NOMO-1 treated with dmso at 0.1 percent for 144 hours (cell line): ENCODE measurements around the gene QRSL1.
"Not testable (repeated sequence)": the region's sequence is repeated elsewhere in the genome, so short reads cannot be mapped to it uniquely, and the experiment has no call there.

Experiments used
- DNase-seq: peaks from one replicate; lab custom pipeline; 2025; ENCODE audit not compliant: unreplicated experiment; lab: John Stamatoyannopoulos, UW

Gene QRSL1

DNA sequence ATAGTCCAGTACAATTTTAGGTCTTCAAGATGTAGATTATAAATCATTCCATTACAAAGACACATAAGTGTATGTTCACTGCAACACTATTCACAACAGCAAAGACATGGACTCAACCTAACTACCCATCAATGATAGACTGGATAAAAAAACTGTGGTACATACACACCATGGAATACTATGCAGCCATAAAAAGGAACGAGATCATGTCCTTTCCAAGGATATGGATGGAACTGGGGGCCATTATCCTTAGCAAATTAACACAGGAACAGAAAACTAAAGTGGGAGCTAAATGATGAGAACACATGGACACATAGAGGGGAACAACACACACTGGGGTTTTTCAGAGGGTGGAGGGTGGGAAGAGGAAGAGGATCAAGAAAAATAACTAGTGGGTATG is 6.3 kb upstream of the QRSL1 start:
- no peak for DNase-seq

DNA sequence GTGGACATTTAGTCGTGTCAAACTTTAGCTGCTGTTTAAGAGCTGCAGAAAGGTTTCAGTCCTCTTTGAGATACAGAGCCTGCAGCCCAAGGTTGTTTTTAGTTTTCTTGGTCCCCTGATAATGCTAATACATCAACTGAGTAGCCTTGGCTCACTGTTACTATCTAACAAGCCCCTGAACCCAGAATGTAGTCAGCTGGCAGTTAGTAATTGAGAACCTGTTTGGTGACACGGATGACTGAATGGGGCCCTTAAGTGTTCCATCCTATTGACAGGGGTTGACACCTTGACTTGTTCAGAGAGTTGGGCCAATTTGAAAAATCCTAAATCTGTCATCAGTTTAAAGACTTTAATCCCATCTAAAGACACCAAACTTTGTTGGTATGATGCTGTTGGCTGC is 2.9 kb upstream of the QRSL1 start:
- DNase-seq, result no peak

- DNase-seq, result not testable (repeated sequence)
Observed at GRCh38 chr6:106627760-106628159, 1.6 kb upstream of the QRSL1 start.

- no peak for DNase-seq
Observed at GRCh38 chr6:106628658-106629102, 698 bp upstream of the QRSL1 start.

GRCh38 chr6:106629859-106630163 is 433 bp downstream of the QRSL1 start:
- no peak for DNase-seq

DNA sequence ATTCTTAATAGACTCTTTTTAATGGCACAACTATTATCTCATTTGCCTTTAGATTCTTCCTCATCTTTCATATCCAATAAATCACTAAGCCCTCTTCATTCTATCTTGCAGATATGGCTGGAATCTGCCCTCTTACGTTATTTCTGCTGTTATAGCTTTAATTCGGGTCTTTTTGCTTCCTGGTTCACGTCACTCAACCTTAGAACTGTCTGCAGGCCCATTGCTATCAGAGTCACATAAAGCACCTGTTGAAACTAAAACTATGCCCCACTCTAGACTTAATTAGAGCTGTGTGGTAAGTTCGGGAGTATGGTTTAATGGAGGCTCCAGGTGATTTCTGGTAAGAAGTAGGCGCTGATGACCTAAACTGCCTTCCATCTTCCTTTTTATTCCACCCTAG is 988 bp downstream of the QRSL1 start:
- DNase-seq, result no peak

- no peak for DNase-seq
Observed at GRCh38 chr6:106631346-106631745, 2.0 kb downstream of the QRSL1 start.

- DNase-seq, result no peak
Observed at GRCh38 chr6:106634565-106634964, 5.2 kb downstream of the QRSL1 start.

DNA sequence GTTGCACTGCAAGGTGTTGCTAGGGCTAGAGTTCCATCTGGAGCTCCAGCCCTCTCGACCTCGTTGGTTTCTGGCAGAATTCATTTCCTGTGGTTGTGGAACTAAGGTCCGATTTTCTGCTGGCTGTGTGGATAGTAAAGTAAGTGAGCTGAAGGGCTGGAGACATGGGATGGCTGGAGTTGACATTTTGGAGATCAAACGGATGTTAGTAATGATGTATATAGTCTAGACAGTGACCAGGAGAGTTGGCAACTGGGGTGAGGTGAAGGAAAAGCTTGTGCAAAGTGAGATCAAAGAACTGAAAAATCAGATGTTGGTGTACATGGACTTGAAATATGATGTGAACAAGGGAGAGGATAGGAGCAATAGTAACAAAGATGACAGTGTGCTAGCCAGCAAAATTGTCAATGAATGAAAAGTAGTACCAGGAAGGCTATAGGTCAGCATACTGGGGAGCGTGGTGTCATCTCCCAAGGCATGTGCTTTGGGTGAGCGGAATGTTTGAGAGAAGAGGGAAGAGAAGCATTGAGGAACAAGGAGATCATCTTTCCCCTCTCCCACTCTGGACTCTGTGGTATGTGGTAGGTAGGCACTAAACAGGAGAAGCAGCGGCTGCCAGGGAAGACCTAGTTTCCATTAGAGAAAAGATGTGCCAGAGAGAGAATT is 7.8 kb downstream of the QRSL1 start:
- DNase-seq, result no peak

GRCh38 chr6:106637717-106638341 is 8.5 kb downstream of the QRSL1 start:
- peak; percentile 71 for DNase-seq

DNA sequence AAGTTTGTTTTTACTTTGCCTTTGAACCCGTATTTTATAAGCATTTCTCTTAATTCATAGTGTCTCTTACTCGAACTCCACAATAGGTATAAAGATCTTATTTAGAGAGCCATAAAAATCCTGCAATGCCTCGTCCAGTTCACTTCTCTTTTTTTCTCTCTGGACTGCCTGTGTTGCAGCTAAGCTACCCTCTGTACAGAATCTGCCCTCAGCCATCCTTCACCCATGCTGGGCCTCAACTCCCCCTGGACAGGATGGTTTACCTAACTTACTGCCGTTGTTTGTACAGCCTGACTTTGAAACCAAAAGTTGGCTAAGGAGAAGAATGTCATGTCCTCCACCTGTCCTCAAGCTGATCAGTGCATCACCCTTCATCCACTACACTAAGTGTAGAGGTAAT is 10.4 kb downstream of the QRSL1 start:
- DNase-seq, result no peak

GRCh38 chr6:106642476-106642875 is 13.1 kb downstream of the QRSL1 start:
- DNase-seq, result no peak

DNA sequence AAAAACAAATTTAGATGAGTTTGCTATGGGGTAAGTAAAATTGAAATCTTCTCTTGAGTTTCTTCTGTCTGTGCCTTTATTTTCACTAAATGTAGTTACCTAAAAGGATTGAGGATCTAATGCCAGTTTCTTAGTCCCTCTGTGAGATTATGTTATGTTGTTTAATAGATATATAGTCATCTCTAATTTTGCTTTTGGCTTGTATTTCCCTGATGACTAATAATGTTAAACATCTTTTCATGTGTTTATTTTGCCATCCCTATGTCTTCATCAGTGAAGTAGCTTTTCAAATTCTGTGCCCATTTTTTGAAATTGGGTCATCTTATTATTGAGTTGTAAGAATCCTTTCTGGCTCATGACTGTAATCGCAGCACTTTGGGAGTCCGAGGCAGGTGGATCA is 13.7 kb downstream of the QRSL1 start:
- no peak for DNase-seq

DNA sequence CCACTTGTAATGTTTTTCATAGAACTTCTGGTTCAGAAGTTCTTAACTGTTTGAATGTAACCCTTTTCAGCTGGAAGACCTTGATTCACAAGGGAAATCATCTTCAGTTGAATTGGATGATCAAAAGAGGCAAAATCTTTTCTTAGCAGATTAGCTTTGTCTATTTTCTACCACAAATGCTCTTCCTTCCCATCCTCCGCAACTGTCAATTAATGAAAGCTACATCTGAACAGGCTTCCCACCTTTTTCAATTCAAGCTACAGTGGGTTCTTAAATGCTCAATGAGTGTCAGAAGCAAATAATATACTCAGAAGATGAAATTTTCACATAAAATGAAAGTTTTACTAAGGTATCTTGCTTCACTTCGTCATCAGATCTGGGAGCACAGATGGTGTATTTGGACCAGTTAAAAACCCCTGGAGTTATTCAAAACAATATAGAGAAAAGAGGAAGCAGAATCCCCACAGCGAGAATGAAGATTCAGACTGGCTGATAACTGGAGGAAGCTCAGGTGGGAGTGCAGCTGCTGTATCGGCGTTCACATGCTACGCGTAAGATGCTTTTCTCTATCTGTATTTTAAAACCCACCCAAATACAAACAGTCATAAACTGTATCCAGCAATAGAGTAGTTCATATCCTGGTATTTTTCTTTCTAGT is 19.4 kb downstream of the QRSL1 start:
- DNase-seq, result no peak

GRCh38 chr6:106658469-106658868 is 29.1 kb downstream of the QRSL1 start:
- DNase-seq, result no peak

- no peak for DNase-seq
Observed at GRCh38 chr6:106659859-106660258, 30.5 kb downstream of the QRSL1 start.

DNA sequence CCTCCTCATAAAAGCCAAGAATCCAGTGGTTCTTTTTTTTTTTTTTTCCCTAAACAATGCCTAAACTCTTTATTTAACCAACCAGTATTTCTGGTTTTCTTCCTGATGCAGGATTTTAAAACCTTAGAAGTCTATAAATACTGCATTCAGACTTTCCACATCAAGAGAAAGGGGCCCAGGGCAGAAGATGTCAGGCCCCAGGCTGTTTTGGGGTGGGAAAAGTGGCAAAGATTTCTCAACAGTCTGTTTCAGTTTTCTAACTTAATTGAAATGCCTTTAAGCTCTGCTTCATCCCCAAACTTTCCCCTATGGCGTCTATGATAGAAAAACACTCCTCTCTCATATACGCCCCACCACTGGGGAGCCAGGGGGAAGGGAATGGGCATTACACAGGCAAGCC is 33.1 kb downstream of the QRSL1 start:
- DNase-seq, result no peak

GRCh38 chr6:106666282-106667021 is 37.1 kb downstream of the QRSL1 start:
- DNase-seq, result peak; percentile 73

DNA sequence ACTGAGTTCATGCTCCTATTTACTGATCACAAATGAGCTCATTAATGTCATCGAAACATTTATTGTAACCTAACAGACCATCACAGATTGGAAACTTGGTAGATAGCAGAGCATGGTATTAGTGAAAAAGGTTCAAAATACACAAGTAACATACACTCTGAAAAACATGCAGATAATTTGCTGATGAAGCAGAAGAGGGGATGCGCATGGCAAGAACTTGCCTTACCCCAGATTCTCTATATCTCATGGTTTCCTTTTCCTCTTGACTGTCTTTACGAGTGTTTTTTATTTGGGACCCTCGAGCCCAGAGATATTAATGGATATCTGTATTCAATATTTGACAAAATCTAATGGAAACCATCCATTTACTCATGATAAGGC is 37.6 kb downstream of the QRSL1 start:
- no peak for DNase-seq

DNA sequence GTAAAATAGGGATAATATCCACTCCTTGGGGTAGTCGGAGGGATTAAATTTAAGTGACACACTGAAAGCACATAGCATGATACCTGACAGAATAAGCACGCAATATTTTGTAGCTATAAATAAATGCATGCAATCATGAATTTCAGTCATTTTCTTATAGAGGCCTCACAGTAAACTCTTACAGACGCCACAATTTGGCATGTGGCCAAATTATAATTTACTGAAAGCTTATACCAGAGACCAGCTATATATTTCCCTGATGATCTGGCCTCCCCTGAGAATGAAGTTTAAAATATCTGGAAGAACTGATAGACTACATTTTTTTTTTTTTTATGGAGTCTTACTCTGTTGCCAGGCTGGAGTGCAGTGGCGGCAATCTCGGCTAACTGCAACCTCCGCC is 40.9 kb downstream of the QRSL1 start:
- DNase-seq, result no peak

- no peak for DNase-seq
Observed at GRCh38 chr6:106671651-106672050, 42.3 kb downstream of the QRSL1 start.
